ENCODE measurements around the gene NFIL3.
"Not testable (repeated sequence)": the region's sequence is repeated elsewhere in the genome, so short reads cannot be mapped to it uniquely, and the experiment has no call there.

NFIL3 gene

DNA sequence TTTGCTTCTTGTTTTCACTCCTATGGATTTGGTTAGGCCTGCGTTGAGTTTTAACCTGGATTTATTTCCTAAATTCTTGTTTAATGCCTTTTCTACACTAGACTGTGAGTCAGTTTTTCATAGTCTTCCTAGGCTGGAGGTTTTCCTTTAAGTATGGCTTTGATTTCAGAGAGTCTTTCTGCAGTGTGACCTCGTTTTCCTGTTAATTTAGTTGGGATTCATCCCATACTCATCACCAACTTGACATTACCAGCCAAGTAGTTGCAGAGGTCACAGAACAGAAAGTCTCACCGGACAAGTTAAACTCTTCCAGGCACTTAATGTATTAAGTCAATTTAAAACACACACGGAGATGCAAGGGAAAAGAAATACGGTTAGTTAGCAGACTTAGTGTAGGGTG is 32.2 kb downstream of the NFIL3 start:
- no peaks in the 10 kb centered on the region for H3K9me3 Mint-ChIP-seq
- DNase-seq (ENCODE audit: low spot score in 2 of 2) (no peak), ATAC-seq (no peak)
- peaks cover 9% of the 10 kb centered on the region for H3K36me3 Mint-ChIP-seq
- peaks cover 12% of the 10 kb centered on the region for H3K4me1 Mint-ChIP-seq
- H3K4me3 Mint-ChIP-seq, result no peak overlapping the region
- H3K27ac Mint-ChIP-seq, result no peak overlapping the region

DNA sequence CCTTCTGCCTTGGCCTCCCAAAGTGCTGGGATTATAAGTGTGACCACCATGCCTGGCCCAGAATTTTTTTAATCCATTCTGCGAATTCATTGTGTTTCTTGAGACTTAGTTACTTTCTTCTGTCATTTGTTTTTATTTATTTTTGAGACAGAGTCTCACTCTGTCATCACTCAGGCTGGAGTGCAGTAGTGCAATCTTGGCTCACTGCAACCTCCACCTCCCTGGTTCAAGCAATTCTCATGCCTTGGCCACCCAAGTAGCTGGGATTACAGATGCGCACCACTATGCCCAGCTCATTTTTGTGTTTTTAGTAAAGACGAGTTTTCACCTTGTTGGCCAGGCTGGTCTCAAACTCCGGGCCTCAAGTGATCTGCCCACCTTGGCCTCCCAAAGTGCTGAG is 33.9 kb downstream of the NFIL3 start:
- not testable (repeated sequence) for ATAC-seq, H3K4me3 Mint-ChIP-seq

DNA sequence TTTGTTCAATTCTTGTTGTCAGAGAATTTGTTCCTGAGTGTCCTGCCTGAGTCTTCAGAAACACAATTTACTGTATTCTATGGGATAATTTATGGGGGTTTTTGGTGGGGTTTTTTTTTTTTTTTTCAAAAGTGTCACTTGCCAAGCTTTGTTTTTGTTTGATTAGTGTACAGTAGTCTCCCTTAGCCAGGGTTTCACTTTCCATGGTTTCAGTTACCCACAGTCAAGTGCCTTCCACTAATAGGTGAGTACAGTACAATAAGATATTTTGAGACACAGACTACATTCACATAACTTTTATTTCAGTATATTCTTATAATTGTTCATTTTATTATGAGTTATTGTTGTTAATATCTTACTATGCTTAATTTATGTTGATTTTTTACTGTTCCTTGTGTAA is 36.9 kb downstream of the NFIL3 start:
- ATAC-seq, result no peak
- H3K27ac Mint-ChIP-seq, result no peak overlapping the region
- H3K4me3 Mint-ChIP-seq, result no peak overlapping the region
- H3K9me3 Mint-ChIP-seq, result no peaks in the 10 kb centered on the region
- no peaks in the 10 kb centered on the region for H3K36me3 Mint-ChIP-seq
- no peak for DNase-seq (ENCODE audit: low spot score in 2 of 2)
- H3K4me1 Mint-ChIP-seq, result no peaks in the 10 kb centered on the region

More for the DNA sequence above, 33.9 kb downstream of the NFIL3 start:
- not testable (repeated sequence) for H3K9me3 Mint-ChIP-seq; DNase-seq (ENCODE audit: low spot score in 2 of 2); H3K4me1 Mint-ChIP-seq; H3K36me3 Mint-ChIP-seq; H3K27ac Mint-ChIP-seq

DNA sequence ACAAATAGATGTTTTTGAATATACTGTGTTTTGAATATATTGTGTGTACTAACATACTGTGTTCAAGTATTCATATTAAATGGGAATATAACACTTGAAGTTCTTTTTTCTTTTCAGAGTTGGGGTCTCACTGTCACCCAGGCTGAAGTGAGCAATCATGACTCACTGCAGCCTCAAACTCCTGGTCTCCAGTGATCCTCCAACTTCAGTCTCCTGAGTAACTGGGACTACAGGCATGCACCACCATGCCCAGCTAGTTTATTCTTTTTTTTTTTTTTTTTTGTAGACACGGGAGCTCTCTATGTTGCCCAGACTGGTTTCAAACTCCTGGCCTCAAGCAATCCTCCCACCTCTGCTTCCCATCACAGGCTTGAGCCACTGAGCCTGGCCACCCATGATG is 38.7 kb downstream of the NFIL3 start:
- Mint-ChIP-seq H3K9me3 (no peaks in the 10 kb centered on the region), H3K4me3 (no peak overlapping the region), H3K36me3 (no peaks in the 10 kb centered on the region), H3K4me1 (no peaks in the 10 kb centered on the region), H3K27ac (no peak overlapping the region)
- DNase-seq (ENCODE audit: low spot score in 2 of 2), result no peak
- no peak for ATAC-seq

DNA sequence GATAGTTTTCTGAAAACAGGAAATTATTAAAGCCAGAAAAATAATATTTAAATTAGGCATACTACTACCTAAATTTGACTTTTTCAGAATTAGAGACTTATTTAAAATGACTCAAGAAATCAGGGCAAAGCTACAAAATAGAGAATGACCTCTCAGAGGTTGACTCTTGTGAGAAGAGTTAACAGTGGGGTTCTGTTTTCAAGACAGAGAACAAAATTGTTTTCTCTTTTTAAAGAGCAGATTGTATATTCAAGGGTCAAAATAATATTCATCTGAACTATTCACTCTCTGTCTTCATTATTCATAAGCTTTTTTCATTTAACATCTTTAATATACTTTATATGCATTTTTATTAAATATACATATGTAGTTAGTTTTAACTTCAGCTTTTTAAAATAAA is 40.1 kb downstream of the NFIL3 start:
- H3K27ac Mint-ChIP-seq, result no peak overlapping the region
- H3K4me3 Mint-ChIP-seq, result no peak overlapping the region
- no peaks in the 10 kb centered on the region for H3K4me1 Mint-ChIP-seq
- no peaks in the 10 kb centered on the region for H3K36me3 Mint-ChIP-seq
- no peaks in the 10 kb centered on the region for H3K9me3 Mint-ChIP-seq
- ATAC-seq, result no peak
- DNase-seq (ENCODE audit: low spot score in 2 of 2), result no peak

DNA sequence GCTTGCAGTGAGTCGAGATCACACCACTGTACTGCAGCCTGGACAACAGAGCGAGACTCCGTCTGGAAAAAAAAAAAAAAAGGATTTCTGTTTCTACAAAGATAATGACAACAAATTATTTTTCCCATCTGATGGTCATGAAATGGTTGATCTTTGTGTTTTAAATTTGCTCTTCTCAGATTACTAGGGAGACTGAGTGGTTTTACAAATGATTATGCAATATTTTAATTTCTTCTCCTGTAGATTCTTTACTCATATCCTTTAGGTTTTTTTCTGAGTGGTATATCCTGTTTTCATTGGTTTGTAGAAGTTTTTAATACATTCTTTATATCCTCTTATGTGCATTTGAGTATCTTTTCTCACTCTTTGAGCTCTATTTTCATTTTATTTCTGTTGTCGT is 41.3 kb downstream of the NFIL3 start:
- Mint-ChIP-seq H3K36me3 (no peaks in the 10 kb centered on the region), H3K4me3 (no peak overlapping the region), H3K27ac (no peak overlapping the region)

DNA sequence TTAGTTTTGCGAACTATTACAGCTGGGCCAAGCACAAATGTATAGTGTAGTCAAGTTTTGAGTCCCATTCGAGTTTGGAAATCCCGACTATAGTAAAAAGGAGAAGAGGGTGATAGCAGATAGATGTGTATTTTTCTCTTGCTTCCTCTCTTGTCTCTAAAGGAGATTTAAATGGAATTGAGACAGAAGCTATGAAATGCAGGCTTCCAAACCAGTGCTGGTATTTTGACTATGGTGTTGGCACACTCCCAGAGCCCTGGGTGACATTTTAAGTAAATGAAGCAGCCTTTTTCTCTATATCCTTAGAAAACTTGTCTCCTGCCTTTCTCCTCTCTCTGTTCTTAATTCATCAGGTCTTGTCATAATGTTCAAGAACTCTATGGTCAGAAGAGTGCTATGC is 44.2 kb downstream of the NFIL3 start:
- peaks cover 2% of the 10 kb centered on the region for H3K9me3 Mint-ChIP-seq
- H3K4me1 Mint-ChIP-seq, result peaks cover 11% of the 10 kb centered on the region
- no peak overlapping the region for H3K27ac Mint-ChIP-seq
- H3K36me3 Mint-ChIP-seq, result no peaks in the 10 kb centered on the region
- H3K4me3 Mint-ChIP-seq, result no peak overlapping the region
- DNase-seq (ENCODE audit: low spot score in 2 of 2), result no peak
- ATAC-seq, result no peak

More for the DNA sequence above, 41.3 kb downstream of the NFIL3 start:
- ATAC-seq (no peak), DNase-seq (ENCODE audit: low spot score in 2 of 2) (no peak)
- H3K9me3 Mint-ChIP-seq, result peaks cover 2% of the 10 kb centered on the region
- no peaks in the 10 kb centered on the region for H3K4me1 Mint-ChIP-seq

DNA sequence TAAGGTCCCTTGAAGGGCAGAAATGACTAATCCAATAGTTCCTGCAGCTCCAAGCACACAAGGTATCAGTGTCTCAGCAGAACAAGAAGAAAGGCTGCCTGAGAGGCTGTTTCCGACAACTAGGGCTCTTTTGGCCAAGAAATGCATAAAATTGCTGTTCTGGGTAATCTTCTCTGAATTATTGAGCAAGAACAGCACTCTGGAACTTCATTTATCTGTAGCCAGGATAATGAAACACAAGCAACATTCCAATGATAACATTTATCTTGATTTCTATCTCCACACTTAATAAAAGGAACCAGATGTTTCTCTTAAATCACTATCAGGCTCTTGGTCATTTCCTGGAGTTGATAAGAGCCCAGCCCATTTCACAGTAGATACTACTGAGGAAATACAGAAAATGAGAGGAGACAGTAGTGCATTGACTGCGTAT is 44.9 kb downstream of the NFIL3 start:
- peaks cover 11% of the 10 kb centered on the region for H3K4me1 Mint-ChIP-seq
- no peaks in the 10 kb centered on the region for H3K36me3 Mint-ChIP-seq
- no peak overlapping the region for H3K27ac Mint-ChIP-seq
- no peak overlapping the region for H3K4me3 Mint-ChIP-seq
- DNase-seq (ENCODE audit: low spot score in 2 of 2) (no peak), ATAC-seq (no peak)
- peaks cover 2% of the 10 kb centered on the region for H3K9me3 Mint-ChIP-seq

DNA sequence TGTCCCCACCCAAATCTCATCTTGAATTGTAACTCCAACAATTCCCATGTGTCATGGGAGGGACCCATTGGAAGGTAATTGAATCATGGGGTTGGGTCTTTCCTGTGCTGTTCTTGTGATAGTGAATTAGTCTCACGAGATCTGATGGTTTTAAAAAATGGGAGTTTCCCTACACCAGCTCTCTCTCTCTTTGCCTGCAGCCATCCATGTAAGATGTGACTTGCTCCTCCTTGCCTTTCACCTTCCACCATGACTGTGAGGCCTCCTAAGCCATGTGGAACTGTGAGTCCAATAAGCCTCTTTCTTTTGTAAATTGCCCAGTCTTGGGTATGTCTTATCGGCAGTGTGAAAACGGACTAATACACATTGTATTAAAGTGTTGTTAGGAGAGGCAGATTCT is 45.6 kb downstream of the NFIL3 start:
- not testable (repeated sequence) for ATAC-seq; H3K9me3 Mint-ChIP-seq; H3K36me3 Mint-ChIP-seq; DNase-seq (ENCODE audit: low spot score in 2 of 2); H3K4me3 Mint-ChIP-seq; H3K27ac Mint-ChIP-seq
- peaks cover 11% of the 10 kb centered on the region for H3K4me1 Mint-ChIP-seq

DNA sequence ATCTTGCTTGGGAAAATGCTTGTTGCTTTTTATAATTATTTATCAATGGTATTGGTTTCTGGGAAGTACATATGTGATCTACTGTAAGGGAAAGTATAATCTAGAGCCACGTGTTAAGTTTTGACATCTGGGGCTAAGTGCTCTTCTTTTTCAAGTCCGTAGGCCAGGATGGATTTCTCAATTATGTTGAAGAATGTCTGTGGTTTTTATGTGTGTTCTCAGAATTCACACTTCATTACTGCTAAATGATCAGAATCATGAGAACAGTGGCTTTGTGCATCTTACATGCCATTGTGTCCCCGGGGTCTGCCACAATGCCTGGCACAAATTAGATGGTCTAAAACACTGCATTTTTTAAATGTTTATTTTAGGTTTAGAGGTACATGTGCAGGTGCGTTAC is 47.4 kb downstream of the NFIL3 start:
- DNase-seq (ENCODE audit: low spot score in 2 of 2) (no peak), ATAC-seq (peak; percentile 65)
- Mint-ChIP-seq H3K9me3 (peaks cover 2% of the 10 kb centered on the region), H3K4me1 (peaks cover 11% of the 10 kb centered on the region), H3K27ac (no peak overlapping the region), H3K36me3 (no peaks in the 10 kb centered on the region), H3K4me3 (no peak overlapping the region)

DNA sequence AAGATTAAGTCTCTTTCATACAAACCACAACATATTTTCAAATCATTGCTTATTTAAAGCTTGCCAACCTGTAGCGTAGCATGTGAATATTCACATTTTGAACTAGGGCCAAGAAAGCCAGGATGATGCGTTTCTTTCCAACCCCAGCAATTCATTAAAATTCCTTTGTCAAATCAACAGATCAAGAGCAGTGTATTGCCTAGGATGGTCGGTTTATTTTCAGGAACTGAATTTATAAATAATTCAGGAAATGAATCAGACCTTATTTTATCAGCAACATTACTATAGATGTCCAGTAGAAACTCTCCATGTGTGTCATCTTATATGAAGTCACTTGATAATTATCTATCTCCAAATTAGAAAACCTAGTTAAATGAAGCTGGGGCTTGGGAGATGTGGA is 48.7 kb downstream of the NFIL3 start:
- ATAC-seq (no peak), DNase-seq (ENCODE audit: low spot score in 2 of 2) (no peak)
- Mint-ChIP-seq H3K36me3 (no peaks in the 10 kb centered on the region), H3K27ac (no peak overlapping the region), H3K4me3 (no peak overlapping the region), H3K4me1 (peaks cover 11% of the 10 kb centered on the region), H3K9me3 (peaks cover 2% of the 10 kb centered on the region)

DNA sequence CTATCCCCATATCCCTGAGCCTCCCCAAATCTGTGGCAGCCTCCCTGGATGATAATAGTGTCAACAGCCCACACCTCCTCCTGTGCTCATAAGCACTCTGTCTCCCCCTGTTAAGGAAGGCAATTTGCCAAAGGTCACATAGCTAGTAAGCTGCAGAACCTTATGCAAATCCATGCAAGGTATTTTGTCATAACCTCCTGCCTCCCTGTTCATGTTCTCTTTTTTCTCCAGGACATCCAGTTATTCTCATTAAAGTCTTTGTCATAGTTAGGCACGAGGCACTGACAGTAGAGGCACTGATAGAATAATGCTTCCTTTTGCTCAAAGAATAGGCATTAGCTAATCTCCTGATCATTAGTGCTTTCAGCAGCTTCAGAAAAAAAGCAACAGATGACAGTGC is 51.7 kb downstream of the NFIL3 start:
- Mint-ChIP-seq H3K4me1 (peaks cover 11% of the 10 kb centered on the region), H3K4me3 (no peak overlapping the region), H3K9me3 (no peaks in the 10 kb centered on the region), H3K36me3 (no peaks in the 10 kb centered on the region), H3K27ac (no peak overlapping the region)
- DNase-seq (ENCODE audit: low spot score in 2 of 2) (no peak), ATAC-seq (no peak)

DNA sequence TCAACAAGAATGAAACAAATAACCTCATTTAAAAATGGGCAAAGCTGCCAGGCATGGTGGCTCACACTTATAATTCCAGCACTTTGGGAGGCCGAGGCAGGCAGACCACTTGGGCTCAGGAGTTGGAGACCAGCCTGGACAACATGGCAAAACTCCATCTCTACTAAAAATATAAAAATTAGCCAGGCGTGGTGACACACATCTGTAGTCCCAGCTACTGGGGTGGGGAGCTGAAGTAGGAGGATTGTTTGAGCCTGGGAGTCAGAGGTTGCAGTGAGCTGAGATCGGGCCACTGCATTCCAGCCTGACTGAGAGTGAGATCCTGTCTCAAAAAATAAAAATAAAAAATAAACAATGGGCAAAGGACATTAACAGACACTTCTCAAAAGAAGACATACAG is 53.6 kb downstream of the NFIL3 start:
- not testable (repeated sequence) for H3K27ac Mint-ChIP-seq; H3K4me1 Mint-ChIP-seq; H3K36me3 Mint-ChIP-seq; H3K4me3 Mint-ChIP-seq; H3K9me3 Mint-ChIP-seq; DNase-seq (ENCODE audit: low spot score in 2 of 2); ATAC-seq

DNA sequence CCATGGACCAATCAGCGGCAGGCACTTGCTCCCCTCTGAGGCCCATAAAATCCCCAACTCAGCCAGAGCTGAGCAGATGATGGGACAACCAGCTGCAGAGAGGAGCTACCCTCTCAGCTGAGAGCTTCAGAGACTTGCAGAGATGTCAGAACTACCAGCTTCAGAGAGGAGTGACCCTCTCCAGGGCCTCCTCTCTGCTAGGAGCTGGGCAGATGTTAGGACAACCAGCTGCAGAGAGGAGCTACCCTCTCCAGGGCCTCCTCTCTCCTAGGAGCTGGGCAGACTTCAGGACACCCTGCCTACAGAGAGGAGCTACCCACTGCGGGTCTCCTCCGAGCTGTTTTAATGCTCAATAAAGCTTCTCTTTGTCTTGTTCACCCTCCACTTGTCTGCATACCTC is 58.9 kb downstream of the NFIL3 start:
- Mint-ChIP-seq H3K27ac (no peak overlapping the region), H3K36me3 (peaks cover 17% of the 10 kb centered on the region), H3K4me1 (peaks cover 25% of the 10 kb centered on the region), H3K9me3 (no peaks in the 10 kb centered on the region), H3K4me3 (no peak overlapping the region)
- ATAC-seq (no peak), DNase-seq (ENCODE audit: low spot score in 2 of 2) (no peak)

DNA sequence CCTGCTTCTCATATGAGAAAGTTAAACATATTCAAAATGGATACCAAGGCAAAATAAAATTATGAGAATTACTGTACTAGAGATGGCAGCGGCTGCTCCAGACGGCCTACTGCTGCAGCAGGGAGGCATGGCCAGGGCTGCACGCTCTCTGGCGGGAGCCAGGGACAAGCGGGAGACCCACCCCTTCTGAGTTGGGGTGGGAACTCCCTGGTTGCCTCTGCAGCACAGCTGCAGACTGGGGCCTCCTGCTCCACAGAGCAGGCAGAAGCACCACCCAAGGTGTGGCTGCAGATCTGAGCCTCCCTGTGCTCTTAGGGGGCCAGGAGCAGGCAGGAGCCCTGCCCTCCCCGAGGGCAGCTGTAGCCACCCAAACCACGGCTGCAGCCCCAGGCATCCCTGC is 59.6 kb downstream of the NFIL3 start:
- no peak for ATAC-seq
- no peak for DNase-seq (ENCODE audit: low spot score in 2 of 2)
- H3K4me1 Mint-ChIP-seq, result peaks cover 32% of the 10 kb centered on the region
- no peak overlapping the region for H3K4me3 Mint-ChIP-seq
- H3K9me3 Mint-ChIP-seq, result no peaks in the 10 kb centered on the region
- peaks cover 24% of the 10 kb centered on the region for H3K36me3 Mint-ChIP-seq
- H3K27ac Mint-ChIP-seq, result no peak overlapping the region

DNA sequence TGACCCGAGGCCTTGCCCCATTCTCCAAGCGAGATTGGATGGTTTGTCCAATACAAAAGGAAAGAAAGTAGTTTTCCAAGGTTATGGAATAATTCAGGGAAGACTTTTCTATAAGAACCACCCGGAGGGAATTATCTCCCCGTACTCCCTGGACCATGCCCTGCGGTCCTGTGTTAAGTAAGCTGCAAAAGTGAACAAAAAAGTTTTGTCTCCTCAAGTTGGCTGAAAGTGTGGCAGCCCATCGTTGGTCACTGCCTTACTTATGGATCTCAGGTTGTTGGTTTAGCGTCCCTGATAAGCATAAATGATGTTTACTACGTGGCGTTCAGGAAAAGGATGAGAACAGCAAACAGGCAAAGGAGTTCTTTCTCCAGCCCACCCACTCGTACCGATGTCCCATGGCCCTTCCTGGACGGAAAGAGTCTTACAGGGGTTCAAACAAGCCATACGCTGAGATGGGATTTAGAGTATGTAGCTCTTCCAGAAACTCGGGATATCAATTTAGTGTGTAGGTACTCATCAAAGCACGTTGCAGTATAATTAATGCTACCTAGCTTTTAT is 61.5 kb downstream of the NFIL3 start:
- no peaks in the 10 kb centered on the region for H3K9me3 Mint-ChIP-seq
- H3K4me3 Mint-ChIP-seq, result peak overlapping the region; percentile 91
- DNase-seq (ENCODE audit: low spot score in 2 of 2) (no peak), ATAC-seq (no peak)
- H3K27ac Mint-ChIP-seq, result peak overlapping the region; percentile 92
- H3K36me3 Mint-ChIP-seq, result peaks cover 42% of the 10 kb centered on the region
- peaks cover 50% of the 10 kb centered on the region for H3K4me1 Mint-ChIP-seq
